ENCODE measurements around the gene ME2.
A peak's percentile ranks its signal among the peaks of the same experiment; 100 is the strongest.
"Not testable (repeated sequence)": the region's sequence is repeated elsewhere in the genome, so short reads cannot be mapped to it uniquely, and the experiment has no call there.

ME2 gene

GRCh38 chr18:50862401-50862800 lies 16.5 kb upstream of the ME2 start:
- DNase-seq: no peak

GRCh38 chr18:50863840-50864375 lies 15.0 kb upstream of the ME2 start:
- no peak for DNase-seq

DNA sequence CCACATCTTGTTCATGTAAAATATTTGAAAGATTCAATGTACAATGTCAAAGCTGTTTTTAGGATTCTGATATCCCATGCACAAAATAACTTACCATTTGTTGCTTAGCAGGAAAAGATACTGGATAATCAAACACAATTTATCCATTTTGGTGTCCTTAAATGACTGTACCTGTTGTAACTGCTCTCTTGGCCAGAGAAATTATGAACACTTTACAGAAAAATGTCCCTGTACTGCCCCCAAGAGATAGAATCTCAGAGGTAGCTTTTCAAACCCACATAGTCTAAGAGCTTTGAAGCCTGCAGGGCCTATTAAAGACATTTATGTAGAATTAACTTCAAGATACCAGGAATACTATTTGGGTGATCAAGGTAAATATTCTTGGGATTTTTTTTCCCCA lies 12.2 kb upstream of the ME2 start:
- no peak for DNase-seq

- no peak for DNase-seq
Measured at GRCh38 chr18:50869150-50869549, 9.8 kb upstream of the ME2 start.

DNA sequence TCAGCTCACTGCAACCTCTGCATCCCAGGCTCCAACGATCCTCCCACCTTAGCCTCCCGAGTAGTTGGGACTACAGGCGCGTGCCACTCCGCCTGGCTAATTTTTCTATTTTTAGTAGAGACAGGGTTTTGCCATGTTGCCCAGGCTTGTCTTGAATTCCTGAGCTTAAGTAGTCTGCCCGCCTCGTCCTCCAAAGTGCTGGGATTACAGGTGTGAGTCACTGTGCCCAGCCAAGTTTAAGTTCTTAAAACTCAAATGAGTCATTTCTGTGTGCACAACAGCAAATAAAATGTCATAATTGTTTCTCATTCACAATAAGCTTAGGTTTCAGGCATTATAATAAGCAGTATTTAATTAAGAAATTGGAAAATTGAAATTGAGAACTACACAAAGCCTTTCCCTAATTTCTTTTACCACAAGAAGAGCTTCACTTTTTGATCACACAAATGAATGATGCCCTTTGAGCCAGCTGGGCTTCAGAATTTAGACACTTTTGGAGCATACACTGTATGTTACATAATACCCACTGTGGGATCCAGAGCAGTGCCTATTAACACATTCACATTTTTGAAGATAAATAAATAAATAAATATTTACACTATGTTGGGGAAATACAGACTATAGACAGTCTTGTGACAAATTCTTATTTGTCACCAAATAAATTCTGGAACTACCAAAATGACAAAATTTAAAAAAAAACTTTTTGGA lies 8.6 kb upstream of the ME2 start:
- DNase-seq: no peak

- no peak for DNase-seq
Measured at GRCh38 chr18:50871846-50872245, 7.1 kb upstream of the ME2 start.

GRCh38 chr18:50875966-50876536 lies 2.9 kb upstream of the ME2 start:
- DNase-seq: no peak

DNA sequence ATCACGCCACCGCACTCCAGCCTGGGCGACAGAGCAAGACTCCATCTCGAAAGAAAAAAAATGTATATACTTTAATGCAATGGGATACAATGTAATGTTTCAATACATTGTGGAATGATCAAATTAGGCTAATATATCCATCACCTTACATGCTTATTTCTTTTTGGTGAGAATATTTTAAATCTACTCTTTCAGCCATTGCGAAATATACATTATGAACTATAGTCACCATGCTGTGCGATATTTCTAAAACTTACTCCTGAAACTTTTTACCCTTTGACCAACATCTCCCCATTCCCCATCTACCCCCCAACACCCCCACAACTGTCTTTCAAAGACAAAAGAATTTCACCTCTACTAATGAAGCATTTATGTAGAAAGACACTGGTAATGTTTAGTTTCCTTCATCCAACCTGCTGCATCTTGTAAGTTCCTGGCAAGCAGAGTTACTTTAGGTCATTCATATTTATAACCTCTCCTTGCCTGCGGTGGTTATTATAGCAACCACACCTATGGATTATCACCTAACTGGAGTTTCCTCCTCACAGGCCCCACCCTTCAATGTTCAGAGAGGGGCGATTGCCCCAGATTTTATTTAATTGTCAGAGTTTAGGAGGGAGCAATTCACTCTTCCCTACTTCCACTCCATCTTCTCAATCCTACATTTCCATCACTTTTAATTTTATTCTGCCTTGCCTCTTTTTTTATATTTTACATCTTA lies 1.2 kb upstream of the ME2 start:
- no peak for DNase-seq

GRCh38 chr18:50879302-50880118 lies 592 bp downstream of the ME2 start:
- peak; percentile 55 for DNase-seq

- DNase-seq: no peak
Measured at GRCh38 chr18:50880119-50880465, 1.2 kb downstream of the ME2 start.

GRCh38 chr18:50880944-50881343 lies 2.0 kb downstream of the ME2 start:
- not testable (repeated sequence) for DNase-seq

DNA sequence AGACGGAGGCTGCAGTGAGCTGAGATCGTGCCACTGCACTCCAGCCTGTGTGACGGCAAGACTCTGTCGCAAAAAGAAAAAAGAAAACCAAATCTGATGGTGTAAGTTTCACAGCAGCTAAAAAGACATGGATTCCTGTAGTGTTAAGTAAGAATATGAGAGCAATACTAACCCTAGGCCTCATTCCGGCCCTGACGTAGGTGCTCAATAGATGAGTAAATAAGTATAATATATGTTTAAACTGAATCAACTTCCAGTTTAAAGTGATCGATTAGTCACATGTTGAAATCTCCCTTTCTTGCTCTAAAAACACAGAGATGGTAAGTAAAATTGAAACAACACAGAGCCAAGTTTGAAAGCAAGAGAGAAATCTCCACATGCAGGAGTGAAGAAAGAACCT lies 8.0 kb downstream of the ME2 start:
- no peak for DNase-seq

DNA sequence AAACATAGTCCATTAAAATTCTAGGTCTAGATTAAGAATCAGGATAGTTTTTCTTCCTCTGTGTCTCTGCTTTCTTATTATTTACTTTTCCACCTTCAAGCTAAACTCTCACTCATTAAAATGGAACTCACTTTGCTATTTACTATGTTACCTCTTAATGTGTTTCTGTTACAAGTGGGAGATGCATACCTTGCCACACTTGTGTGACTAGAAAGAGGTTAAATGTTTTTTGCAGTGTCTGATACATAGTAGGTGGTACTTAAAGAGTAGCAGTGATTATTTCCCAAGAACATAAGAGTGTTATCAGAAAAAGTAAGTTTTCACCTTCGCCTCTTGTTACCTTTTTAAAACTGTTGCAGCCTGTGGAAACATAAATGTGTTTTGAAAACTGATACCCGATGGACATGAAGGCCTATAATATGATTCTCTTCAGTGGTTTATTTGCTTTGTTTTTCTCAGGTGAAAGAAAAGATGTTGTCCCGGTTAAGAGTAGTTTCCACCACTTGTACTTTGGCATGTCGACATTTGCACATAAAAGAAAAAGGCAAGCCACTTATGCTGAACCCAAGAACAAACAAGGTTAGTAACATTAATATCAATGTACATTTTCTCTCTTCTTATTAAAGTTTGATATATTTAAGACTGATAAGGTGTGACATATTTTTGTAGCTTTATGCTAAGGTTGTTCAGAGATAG lies 16.6 kb downstream of the ME2 start:
- no peak for DNase-seq

DNA sequence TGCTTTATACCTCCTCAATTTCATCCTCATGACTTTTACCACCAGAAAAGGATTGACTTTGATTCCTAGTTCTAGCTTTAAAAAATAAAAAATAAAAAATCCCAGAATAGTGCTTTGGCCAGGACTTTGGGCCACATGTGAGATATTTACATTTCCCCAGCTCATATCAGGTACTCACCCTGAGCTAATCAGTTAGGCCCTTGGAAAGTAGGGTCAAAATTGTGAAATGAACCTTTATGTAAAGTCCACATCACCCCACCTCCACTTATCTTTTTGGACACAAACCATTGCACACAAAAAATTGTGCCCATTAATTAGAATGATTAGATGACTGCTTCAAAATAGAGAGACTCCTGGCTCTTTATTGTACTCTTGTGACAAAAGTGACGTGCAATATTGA lies 17.2 kb downstream of the ME2 start:
- no peak for DNase-seq

DNA sequence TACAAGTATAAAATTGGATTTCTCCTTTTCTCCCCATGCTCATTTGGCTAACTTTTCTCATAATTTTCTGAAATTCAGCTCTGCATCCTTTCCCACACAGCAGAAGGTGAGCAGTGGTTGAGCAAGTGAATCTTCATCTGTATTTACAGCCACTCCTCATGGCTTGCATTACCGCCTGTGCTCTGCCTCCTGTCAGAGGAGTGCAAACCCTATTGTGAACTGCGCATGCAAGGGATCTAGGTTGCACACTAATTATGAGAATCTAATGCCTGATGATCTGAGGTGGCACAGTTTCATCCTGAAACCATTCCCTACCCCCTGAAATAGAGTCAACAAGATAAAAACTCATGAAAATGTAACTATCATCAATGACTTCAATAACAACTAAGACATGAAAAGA lies 20.0 kb downstream of the ME2 start:
- no peak for DNase-seq

- no peak for DNase-seq
Measured at GRCh38 chr18:50902797-50903196, 23.9 kb downstream of the ME2 start.

DNA sequence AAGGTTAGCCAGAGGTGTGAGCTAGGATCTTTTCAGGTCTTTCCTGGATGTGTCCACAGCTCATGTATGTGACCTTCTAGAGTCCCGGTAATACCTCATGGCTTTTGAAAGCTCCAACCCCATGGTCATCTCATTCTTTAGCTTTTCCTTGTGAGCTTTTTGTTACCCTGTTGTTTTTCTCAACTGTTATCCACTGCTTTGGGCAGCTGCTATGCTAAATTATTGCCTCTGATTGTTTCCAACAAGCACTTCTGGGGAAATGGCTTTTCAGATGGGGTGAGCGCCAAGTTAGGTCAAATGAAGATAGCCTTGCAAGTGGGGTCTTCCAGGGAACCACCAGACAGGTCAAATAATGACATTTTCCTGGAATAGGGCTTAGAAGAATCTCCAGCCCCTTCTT lies 27.9 kb downstream of the ME2 start:
- DNase-seq: no peak

GRCh38 chr18:50909261-50909660 lies 30.3 kb downstream of the ME2 start:
- DNase-seq: no peak

GRCh38 chr18:50911006-50911405 lies 32.1 kb downstream of the ME2 start:
- no peak for DNase-seq

- DNase-seq: no peak
Measured at GRCh38 chr18:50917021-50917420, 38.1 kb downstream of the ME2 start.

- DNase-seq: no peak
Measured at GRCh38 chr18:50918153-50918552, 39.2 kb downstream of the ME2 start.

DNA sequence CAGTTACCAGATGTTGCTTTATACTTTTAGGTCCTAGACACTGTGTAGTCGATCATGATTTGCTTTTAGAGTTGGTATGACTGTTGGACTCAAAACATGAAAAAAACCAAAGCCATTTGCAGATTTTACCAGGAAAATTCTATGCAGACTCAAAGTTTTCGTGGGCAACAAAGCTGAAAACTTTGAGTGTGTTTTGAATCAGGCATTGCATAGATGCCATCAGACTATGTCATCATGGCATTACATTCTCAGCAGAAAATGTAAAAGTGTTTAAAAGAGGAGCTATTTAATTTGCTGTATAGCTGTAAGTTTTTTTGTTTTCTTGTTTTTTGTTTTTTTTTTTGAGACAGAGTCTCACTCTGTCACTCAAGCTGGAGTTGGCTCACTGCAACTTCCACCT lies 45.5 kb downstream of the ME2 start:
- DNase-seq: no peak

DNA sequence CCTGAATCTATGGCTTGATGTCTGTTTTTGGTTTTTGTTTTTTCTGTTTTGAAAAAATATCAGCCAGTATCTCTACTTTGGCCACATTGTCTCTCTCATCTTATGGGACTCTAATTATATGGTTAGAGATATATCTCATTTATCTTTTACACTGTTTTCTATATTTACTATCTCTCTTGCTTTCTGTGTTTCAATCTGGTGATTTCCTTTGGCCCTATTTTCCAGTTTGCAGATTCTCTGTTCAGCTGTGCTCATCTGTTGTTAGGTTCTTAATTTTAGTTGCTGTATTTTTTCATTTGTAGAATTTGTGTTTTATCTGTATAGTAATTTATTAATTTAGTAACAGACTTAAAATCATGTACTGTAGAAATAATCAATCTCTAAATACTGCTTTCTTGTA lies 47.6 kb downstream of the ME2 start:
- no peak for DNase-seq
